ENCODE results near the gene DCDC2.
"Not testable (repeated sequence)": the region's sequence is repeated elsewhere in the genome, so short reads cannot be mapped to it uniquely, and the experiment has no call there.

The DCDC2 gene

DNA sequence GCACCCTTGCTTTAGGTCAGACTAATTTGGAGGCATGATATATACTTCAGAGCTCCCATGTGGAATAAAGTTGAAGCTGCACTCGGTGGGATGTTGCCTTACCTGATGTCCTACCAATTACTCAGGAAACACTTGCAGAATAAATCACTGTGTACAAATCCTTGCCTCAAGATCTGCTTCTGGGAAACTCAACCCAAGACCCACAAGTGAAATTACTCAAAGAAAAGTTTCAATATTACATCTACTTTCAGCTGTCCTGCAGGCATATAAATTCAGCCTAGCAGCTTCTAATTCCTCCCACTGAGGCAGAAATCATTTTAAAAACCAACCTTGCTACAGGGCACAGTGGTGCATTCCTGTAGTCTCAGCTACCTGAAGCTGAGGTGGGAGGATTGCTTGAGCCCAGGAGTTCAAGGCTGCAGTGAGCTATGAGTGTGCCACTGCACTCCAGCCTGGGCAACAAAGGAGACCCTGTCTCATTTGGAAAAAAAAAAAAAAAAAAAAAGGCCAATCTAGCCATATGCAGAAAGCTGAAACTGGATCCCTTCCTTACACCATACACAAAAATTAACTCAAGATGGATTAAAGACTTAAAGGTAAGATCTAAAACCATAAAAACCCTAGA is 20.7 kb upstream of the DCDC2 start:
- no peak for DNase-seq

DNA sequence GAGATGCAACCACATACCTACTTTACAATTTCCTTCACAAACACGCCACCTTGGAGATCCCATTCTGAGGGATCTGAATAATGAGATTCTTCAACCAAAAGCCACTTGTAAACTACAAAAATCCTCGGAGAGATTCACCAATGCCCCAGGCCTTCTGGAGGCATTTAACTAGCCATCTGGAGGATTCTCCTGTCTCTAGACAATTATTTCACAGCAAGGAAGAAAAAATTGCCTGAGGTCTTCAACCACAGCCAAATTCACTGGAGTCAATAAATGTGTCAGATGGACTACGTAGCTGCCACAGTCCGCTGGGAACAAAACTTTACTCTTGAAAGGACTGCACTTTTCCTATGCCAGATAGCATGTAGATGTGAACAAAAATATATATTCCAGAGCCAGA is 19.0 kb upstream of the DCDC2 start:
- no peak for DNase-seq

DNA sequence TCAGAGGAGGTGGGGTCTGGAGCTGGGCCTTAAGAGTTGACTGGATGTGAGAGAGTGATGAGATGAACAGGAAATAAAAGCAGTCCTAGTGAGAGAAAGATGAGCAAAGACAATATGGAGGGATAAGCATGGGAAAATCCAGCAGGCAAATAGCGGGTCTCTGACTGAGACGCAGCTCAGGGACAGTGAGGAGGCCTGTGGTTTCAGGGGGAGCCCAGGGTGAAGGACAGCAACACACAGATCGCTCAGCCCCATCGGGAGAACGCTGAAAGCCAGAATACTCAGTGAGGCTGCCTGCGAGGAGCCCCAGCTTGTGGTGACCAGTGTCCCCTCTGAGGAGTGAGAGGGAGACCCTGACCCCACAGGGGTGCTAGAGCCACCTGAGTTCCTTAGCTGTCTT is 16.8 kb upstream of the DCDC2 start:
- DNase-seq, result no peak

DNA sequence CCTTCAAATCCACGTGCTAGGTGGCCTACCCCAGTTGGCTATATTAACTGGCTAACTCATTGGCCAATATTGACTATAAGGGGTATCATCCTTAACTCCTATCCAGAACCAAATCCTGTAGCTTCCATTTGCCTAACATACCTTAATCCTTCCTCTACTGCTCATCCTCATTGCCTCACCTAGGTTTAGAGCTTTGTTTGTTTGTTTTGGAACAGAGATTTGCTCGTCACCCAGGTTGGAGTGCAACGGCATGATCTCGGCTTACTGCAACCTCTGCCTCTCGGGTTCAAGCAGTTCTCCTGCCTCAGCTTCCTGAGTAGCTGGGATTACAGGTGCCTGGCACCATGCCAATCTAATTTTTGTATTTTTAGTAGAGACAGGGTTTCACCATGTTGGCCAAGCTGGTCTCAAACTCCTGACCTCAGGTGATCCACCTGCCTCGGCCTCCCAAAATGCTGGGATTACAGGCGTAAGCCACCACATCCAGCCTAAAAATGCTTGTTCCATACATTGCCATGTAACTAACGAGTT is 7.3 kb upstream of the DCDC2 start:
- not testable (repeated sequence) for DNase-seq

DNA sequence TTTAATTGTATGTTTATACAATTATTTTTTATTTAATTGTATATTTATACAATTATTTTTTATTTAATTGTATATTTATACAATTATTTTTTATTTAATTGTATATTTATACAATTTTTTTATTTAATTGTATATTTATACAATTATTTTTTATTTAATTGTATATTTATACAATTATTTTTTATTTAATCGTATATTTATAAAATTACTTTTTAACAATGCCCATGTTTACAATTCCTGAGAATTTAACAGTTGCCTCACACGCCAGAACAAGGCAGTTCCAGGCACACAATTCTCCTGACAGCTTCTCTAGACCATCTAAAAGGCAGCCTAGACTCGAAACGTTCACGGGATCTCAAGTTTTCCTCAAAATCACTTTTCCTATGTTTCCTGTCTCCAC is 4.5 kb upstream of the DCDC2 start:
- not testable (repeated sequence) for DNase-seq

DNA sequence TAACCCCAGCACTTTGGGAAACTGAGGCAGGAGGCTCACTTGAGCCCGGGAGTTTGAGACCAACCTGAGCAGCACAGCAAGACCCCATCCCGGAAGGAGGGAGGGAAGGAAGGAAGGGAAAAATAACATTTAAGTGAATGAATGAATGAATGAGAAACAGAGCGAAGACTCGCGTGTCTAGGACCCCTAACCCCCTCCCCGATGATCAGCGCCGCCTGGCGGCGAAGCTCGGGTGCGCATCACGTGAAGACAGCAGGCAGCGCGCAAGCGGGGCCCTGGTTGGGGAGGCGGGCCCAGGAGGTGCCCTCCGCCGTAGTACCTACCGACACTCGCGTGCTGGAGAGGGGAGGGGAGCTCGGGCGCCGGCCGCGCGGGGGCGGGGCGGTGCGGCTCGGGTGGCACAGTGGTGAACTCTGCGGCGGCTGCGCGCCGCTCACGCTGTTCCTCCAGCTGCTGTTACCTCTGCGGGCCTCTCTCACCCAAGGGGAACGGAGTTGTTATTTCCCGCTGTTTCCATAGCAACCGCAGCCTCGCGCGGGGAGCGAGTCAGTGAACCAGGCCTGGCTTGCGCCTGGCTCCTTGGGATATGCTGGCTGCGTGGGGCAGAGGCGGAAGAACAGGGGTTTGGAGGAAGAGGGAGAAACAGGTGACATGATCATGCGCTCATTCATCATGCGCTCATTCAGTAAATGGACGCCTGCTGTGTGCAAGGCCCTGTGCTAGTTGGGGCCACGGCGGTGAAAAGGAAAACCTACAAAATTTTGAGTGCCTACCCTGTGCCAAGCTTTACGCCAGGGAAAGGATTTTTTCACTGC is 2.0 kb upstream of the DCDC2 start:
- peak; percentile 78 for DNase-seq

DNA sequence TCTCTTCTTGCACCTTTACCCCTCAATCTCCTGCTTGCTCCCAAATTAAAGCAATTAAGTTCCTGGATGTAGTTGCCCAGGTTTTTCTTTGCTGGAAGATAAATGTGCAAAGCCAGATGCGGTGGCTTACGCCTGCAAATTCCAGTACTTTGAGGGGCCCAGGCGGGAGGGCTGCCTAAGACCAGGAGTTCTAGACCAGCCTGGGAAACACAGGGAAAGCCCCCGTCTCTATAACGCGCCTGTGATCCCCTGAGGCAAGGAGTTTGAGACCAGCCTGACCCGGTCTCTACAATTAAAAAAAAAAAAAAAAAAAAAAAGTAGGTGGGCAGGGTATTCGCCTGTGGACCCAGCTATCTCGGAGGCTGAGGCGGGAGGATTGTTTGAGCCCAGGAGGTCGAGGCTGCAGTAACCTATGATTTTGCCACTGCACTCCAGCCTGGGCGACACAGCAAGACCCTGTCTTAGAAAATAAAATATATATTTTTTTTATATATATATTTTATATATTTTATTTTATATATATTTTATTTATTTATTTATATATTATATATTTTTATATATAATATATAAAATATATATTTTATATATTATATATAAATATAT is 461 bp upstream of the DCDC2 start:
- DNase-seq, result no peak

DNA sequence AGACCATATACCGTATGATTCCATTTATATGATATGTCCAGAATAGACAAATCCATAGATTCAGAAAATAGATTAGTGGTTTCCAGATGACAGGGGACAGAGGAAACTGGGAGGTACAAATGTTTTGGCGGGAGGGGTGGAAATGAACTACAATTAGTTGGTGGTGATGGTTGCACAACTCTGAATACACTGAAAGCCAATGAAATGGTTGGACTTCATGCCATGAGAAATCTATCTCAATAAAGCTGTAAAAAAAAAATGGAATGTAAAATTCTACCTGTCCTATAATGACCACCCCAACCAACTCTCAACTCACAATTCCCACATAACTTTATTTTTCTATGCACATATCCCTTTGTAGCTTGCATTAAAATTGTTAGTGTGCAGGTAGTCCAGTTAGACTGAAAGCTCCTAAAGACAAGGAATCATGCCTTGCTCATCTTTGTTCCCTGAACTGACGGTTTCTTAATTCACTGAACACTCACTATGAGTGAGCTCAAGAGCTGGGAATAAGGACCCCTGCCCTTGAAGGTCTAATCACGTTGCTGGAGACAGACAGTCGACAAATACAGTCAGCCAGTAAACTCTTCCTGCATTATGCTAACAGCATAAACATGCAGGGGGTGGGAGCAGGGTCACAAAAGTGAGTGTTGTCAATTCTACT is 1.4 kb downstream of the DCDC2 start:
- no peak for DNase-seq

DNA sequence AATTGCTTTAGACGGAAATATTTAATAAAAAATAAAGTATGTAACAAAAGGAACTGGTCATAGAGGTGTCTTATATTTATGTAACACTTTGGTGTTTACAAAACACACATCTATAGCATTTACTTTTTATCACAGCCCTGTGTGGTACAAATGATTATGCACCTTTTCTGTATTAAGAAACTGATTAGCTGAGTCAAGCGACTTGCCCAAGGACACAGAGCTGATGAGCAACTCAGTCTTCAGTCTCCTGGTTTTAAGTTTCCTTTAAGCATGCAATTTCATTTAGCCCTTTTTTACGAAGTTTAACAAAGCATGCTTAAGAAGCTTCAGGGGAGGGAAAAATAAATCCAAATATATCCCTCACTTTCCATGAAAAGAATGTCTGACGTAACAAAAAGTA is 2.5 kb downstream of the DCDC2 start:
- no peak for DNase-seq

DNA sequence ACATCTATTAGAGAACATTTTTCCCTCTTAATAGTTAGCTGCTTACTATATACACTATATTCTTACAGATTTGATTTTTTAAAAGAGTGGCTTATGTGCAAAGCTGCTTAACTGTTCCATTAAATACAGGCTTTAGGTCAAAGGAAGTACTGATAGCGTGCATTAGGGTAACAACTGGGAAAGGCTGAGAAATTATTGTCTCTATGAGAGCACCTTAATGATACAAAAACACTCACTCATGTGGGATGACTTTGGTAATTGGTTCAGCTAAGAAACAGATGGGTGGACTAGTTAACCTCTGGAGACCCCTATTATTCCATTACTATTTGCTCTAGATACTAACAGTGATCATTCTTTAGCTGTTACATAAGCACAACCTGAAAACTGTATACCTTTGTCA is 4.0 kb downstream of the DCDC2 start:
- no peak for DNase-seq

DNA sequence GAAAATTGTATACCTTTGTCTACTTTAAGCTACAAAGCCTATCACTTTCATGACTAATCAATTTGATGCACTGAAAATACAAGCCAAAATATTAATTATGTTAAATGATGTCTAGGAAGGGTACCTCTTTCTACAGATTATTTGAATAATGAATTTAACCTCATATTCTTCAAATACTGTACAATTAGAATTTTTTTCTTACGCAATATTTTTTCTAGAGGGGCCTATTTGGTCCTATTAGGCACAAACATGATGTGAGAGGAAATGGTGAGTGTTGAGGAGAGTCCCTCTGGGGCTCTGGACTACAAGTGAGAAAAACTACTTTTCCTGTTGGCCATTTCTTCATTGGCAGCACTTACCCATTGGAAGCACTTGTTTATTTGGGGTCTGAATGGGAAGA is 5.4 kb downstream of the DCDC2 start:
- DNase-seq, result no peak

DNA sequence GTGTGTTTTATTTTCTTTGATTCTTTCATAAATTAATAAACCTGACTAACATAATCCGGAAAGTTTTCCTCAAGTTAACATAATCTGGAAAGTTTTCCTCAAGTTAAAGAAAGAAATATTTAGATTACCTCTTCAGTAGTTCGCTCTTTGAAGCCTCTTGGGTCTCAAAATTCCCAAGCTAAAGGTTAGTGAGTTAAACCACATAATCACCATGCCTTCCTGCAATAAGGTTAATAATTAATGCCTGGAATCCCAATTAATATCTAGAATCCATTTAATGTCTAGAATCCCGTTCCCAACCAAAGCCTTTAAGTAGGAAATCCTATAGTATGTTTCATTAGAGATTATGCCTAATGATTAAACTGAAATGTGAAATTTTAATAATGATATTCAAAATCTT is 12.9 kb downstream of the DCDC2 start:
- DNase-seq, result no peak

DNA sequence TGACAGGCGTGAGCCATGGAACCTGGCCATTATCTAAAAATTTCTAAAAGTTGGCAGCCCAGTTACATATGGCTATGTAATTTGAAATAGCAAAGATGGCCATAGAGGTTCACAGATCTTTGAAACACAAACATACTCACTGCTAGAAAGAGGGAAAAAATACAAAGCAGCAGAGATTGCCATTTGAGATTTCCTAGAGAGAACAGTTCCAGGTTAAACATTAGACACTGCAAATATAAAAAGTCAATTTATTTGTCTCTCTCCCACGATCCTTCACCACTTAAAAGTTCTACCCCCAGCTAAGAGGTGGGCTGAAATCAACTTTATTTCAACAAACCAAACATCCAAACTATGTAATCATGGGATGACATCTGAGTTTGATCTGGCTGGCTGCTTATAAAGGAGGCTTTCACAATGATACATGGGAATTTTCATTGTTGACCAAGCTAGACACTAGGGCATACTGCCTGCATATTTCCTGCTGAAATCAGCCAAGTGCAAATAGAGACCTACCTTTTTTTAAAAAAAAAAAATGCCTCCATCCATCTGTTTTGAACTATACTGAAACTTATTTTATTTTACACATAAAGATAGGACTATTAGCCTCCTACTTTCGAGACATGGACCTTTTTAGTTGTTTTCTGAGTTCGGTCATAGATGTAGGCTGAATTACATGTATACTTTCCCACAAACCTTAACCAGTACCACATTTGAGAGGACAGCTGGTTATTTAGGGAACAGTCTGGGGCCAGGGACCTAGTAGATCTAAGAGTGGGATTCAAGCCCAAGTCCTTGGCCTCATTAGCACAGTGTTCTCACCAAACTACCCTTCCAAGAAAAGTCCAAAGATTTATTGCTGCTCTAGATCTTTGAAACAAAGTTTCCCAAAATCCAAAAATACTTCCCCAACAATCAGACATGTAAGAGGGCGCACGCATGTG is 16.6 kb downstream of the DCDC2 start:
- DNase-seq, result no peak

DNA sequence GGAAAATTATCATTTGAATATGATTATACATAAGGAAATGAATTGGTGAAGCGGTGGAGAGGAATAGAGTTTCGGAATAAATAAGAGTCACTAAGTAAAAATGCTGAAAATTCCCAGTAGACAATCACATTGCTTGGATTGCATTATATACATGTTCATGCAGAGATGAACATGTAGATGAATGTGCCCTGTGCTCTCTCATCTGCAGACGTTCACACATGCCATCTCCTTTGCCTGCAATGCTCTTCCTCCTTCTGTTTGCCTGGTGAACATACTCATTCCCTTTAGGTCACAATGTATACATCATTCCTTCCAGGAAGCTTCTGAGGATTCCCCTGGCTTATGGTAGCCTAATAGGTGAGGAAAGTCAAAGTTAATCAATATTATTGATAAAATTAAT is 17.9 kb downstream of the DCDC2 start:
- DNase-seq, result no peak

DNA sequence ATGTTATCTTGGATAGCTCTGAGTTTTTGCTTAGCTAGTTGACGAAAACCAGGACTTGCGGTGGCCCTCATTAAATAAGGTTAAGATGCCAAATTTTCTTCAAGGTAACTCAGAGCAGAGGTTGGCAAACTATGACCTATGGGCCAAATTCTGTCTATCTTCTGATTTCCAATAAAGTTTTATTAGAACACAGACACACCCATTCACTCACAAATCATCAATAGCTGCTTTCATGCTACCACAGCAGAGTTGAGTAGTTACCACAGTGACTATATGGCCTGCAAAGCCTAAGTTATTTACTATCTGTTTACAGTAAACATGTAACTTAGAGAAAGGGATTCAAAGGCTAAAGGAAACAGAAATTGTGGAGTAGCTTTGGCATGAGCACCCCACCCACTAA is 23.6 kb downstream of the DCDC2 start:
- DNase-seq, result no peak

DNA sequence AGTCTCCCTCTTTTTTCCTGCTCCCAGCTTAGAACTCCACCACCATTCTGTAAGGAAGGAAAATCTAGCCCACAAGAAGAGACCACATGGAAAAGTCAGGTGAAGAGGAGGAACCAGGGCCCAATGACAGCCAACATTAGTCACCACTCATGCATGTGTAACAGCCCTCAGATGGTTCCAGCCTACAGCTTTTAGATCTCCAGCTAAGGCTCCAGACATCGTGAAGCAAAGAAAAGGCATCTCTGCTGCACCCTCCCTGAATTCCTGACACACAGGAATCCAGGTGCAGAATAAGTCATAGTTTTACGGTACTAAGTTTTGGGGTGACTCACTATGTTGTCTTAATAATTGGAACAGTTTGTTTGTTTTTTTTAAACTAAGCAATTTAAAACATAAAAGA is 25.5 kb downstream of the DCDC2 start:
- DNase-seq, result no peak

DNA sequence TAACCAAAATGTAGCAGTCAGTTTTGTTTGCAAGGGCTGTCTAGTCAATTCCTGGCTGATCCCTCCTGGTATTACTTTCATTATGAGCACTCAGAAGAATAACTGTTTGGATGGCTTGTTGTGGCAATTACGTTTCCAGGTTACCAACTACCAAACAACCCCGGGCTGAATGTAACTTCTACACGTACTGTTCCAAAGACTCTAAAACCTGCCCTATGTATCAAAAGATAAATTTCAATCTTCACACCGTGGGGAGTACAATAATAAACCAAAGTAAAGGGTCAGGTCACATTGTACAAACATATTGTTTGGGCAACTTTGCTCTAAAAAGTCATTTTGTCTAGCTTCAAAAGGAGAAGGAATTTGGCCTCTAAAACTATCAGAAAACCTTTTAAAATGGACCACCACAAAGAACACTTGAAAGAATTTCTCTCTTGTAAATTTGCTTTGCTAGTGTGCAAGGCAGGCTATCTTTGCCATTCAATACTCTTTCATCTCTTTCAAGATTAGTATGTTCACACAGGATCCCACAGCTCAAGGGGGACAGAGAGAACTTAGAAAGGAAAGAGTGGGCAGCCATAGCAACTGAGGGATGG is 27.6 kb downstream of the DCDC2 start:
- DNase-seq, result no peak

DNA sequence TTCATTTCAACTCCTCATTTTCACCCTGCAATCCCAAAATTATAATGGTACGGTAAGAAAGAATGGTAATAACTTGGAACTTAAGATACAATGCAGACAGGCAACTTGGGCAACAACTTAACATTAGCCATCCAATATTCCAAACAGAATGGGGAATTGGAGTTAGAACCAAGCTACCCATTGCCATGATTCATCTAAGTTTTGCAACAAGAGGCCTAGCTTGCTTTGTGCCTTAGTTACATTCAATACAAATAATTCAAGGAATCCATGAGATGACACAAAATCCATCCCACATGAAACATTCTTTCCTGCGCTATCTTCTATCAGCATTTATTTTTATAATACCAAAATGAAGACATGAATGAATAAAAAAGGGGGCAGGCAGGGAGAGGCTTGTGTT is 28.4 kb downstream of the DCDC2 start:
- DNase-seq, result no peak

DNA sequence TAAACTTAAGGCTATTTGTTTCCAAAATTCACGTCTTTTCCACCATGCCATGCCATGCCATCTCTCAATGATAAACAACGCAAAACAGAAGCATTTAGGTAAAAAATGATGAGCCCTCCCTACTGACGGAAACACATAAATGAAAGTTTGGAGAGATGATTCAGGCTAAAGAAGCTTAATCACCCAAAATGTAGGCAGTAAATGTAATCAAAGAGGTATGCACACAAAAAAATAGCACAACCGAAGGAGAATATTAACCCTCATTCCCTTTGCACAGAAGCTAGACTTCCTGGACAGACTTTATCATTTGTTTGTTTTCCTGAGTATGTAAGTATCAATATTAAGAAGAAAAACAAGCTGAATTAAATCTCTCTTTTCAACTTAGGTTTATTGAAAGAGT is 28.8 kb downstream of the DCDC2 start:
- DNase-seq, result no peak

DNA sequence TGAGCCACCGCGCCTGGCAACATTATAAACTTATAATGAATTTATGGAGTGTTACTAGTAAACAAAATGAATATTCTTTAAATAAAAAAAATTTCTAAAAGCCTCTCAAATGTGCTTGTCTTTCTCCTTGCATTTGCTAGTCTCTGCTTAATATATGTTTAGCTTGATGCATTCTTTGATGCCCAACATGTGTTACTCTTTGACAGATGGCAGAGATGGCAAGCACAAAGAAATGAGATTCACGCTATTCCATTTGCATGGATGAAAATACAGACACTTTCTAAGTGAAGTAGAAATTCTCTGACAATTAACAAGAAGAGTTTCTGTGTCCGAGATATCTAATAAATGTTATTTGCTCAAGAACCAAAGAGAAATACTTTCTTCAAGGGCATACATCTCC is 30.1 kb downstream of the DCDC2 start:
- DNase-seq, result no peak

DNA sequence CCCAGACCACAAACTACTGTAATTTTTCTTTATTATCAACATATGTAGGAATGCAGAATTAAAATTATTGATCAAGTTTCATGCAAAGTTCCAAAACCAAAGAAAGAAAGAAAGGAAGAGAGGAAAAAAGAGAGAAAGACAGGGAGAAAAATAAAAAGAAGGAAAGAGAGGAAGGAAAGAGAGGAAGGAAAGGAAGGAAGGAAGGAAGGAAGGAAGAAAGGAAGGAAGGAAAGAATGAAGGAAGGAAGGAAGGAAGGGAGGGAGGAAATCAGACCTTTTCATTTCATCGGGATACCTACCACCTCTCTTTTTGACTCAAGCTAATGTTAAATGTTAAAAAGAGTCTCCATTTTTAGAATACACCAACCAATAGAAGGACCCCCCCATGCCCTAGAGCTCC is 31.9 kb downstream of the DCDC2 start:
- DNase-seq, result no peak

DNA sequence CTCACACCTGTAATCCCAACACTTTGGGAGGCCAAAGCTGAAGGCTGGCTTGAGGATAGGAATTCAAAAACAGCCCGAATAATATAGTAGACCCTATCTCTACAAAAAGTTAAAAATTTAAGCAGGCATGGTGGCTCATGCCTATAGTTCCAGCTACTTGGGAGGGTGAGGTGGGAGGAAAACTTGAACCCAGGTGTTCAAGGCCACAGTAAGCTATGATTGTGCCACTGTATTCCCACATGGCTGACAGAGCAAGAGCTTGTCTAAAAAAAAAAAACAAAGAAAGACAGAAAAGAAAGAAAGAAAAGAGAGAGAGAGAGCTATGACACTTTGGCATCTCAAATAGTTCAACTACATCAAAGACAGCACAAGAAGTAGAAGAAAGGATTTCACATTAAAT is 33.2 kb downstream of the DCDC2 start:
- no peak for DNase-seq
